CD4-positive, alpha-beta T cell (primary cell): Measurements from ENCODE around the gene IL11. TPM values are rescaled to one million over a fixed set of nuclear protein-coding genes. Genes with fewer than 3 reads are reported as not detected.

ENCODE experiments used
- ATAC-seq: fragments of 200-7000 bp; cut with Tn5 transposase; one replicate; pipeline ENCODE4 v1.10.0; 2022; ENCODE audit warnings: mild to moderate bottlenecking; ENCODE audit not compliant: poor library complexity
- CTCF ChIA-PET: fragments of 350-600 bp; sonication (Branson Sonifier 250); formaldehyde crosslinking; loops from one replicate; lab custom pipeline; 2021; ENCODE audit warnings: antibody characterized with exemption, inconsistent platforms; lab: Charles Lee
- POLR2A ChIA-PET: fragments of 350-600 bp; sonication (Branson Sonifier 250); formaldehyde crosslinking; loops from one replicate; lab custom pipeline; 2021; ENCODE audit warnings: antibody characterized with exemption, inconsistent platforms; lab: Charles Lee
- DNase-seq, 14 experiments: peaks; one replicate each; pipeline ENCODE4 v3.0.0-alpha.2; 2013 to 2020; ENCODE audit warnings: mixed read lengths in 2 of 14
- H3K27ac ChIP-seq, 2 donors: one replicate each; pipeline versions ENCODE4 v1.5.1 to v1.7.0; 2013; ENCODE audit warnings: low read length in 2 of 2, low read depth in 1 of 2, mild to moderate bottlenecking in 1 of 2
- H3K27me3 ChIP-seq, 2 experiments: 1 replicate in 1 of 2; 2 replicates in 1 of 2; pipeline versions ENCODE4 v1.6.1 to v1.7.0; 2013; ENCODE audit warnings: low read length in 2 of 2, control low read depth in 1 of 2, mild to moderate bottlenecking in 1 of 2, moderate library complexity in 1 of 2; ENCODE audit not compliant: insufficient read depth in 2 of 2, control insufficient read depth in 1 of 2
- H3K36me3 ChIP-seq: one replicate; pipeline ENCODE4 v1.6.1; 2013; ENCODE audit warnings: low read length, control low read depth; ENCODE audit not compliant: insufficient read depth
- H3K4me1 ChIP-seq: one replicate; pipeline ENCODE4 v1.6.1; 2013; ENCODE audit warnings: low read length, control low read depth; ENCODE audit not compliant: insufficient read depth
- H3K4me3 ChIP-seq: one replicate; pipeline ENCODE4 v1.5.1; 2013; ENCODE audit warnings: mild to moderate bottlenecking, low read length, moderate library complexity
- H3K9me3 ChIP-seq, 2 experiments: 1 replicate in 1 of 2; 2 replicates in 1 of 2; pipeline versions ENCODE4 v1.6.1 to v1.7.0; 2013; ENCODE audit warnings: low read length in 2 of 2, mild to moderate bottlenecking in 2 of 2, control low read depth in 1 of 2, moderate library complexity in 1 of 2; ENCODE audit not compliant: control insufficient read depth in 1 of 2, insufficient read depth in 1 of 2
- H3K27ac Mint-ChIP-seq: one replicate; pipeline ENCODE4 v1.8.0; 2020; ENCODE audit warnings: mixed read lengths
- H3K27me3 Mint-ChIP-seq: one replicate; pipeline ENCODE4 v1.8.0; 2021; ENCODE audit warnings: mixed read lengths
- H3K36me3 Mint-ChIP-seq: one replicate; pipeline ENCODE4 v1.8.0; 2021; ENCODE audit warnings: low read depth, mixed read lengths
- H3K4me1 Mint-ChIP-seq: one replicate; pipeline ENCODE4 v1.8.0; 2021; ENCODE audit warnings: low read depth, mixed read lengths
- H3K4me3 Mint-ChIP-seq: one replicate; pipeline ENCODE4 v1.8.0; 2020; ENCODE audit warnings: mild to moderate bottlenecking, mixed read lengths
- H3K9me3 Mint-ChIP-seq: one replicate; pipeline ENCODE4 v1.8.0; 2020; ENCODE audit warnings: mixed read lengths
- CTCF ChIP-seq: fragments of 200-600 bp; IDR thresholded peaks from one replicate; pipeline ENCODE4 v1.8.0; 2022; ENCODE audit warnings: antibody characterized with exemption, mild to moderate bottlenecking
- intact Hi-C, 2 experiments: fragments of 100-400 bp; cut with DNase I in 1 of 2; cut with micrococcal nuclease in 1 of 2; formaldehyde crosslinking; loops; one replicate each; pipeline versions ENCODE4 v1.15.1 to v1.9.0; 2023 to 2025; cut with DNase I, micrococcal nuclease
- total RNA-seq, 174 experiments: library from RNA in 2 of 174; stranded (reverse) in 2 of 174; gene quantifications; one replicate each; pipeline ENCODE4 v1.2.3 and lab custom pipeline; 2021 to 2026

The IL11 gene
- total RNA-seq, 2 experiments from 2014 or later: 0.22 to 0.92 TPM

DNA sequence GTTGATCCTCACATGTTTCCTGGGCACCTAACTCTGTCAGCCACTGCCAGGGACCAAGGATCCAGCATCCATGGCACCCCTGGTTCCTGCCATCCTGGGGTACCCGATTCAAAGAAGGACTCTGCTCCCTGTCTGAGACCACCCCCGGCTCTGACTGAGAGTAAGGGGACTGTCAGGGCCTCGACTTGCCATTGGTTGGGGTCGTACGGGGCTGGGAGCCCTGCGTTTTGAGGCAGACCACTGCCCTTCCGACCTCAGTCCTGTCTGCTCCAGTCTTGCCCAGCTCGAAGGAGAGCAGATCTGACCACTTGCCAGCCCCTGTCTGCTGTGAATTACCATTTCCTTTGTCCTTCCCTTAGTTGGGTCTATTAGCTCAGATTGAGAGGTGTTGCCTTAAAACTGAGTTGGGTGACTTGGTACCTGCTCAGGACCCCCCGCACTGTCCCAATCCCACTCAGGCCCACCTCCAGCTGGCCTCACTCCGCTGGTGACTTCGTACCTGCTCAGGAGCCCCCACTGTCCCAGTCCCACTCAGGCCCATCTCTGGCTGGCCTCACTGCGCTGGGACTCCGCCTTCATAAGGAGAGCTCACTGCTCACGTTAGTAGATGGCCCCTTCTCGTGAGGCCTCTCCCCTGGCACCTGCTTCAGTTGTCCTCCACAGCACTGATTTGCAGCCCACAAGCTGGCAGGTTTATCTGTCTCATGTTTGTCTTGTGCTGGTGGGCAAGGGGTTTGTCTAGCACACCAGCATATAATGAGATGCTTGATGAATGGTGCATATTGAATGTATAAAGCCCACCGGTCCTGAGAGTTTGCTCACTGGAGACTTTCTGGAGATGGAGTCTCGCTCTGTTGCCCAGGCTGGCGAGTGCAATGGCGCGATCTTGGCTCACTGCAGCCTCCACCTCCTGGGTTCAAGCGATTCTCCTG is 19.4 kb upstream of the IL11 start:
- H3K27ac Mint-ChIP-seq: peak overlapping the region; percentile 73

DNA sequence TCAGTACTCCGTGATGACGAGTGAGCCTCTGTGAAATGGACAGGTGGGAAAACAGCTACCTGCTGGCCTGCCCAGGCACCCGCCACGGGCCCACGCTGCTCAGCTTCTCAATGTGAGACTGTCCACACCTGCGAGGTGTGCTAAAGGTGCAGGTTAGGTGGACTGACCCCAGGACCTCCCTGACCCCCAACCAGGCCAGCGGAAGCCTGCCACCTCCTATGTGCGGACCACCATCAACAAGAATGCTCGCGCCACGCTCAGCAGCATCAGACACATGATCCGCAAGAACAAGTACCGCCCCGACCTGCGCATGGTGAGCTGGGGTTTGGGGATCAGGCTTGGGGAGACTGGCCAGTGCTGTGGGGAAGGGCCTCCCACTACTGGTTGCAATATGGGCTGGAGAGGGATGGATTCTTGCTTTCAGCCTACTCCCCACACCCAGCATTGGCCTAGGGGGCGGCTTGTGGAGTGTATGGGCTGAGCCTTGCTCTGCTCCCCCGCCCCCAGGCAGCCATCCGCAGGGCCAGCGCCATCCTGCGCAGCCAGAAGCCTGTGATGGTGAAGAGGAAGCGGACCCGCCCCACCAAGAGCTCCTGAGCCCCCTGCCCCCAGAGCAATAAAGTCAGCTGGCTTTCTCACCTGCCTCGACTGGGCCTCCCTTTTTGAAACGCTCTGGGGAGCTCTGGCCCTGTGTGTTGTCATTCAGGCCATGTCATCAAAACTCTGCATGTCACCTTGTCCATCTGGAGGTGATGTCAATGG is 17.7 kb upstream of the IL11 start:
- Histone ChIP-seq H3K4me3 (peak overlapping the region; percentile 99), H3K4me1 (peaks cover 70% of the 10 kb centered on the region), H3K36me3 (peaks cover 51% of the 10 kb centered on the region), H3K27me3 (no peaks in the 10 kb centered on the region), H3K9me3 (no peaks in the 10 kb centered on the region), H3K27ac (peak overlapping the region; percentile 42 to 54)
- Mint-ChIP-seq H3K27me3 (no peaks in the 10 kb centered on the region), H3K27ac (peak overlapping the region; percentile 97), H3K4me3 (peak overlapping the region; percentile 100), H3K36me3 (peaks cover 68% of the 10 kb centered on the region), H3K9me3 (no peaks in the 10 kb centered on the region), H3K4me1 (peaks cover 71% of the 10 kb centered on the region)
- DNase-seq: peak in 1 of 14 experiments; percentile 31
- TF ChIP-seq CTCF: no peak
- intact Hi-C loops: loop anchor here (2.0 to 5.0 kb wide), 3 partner anchors 36 to 254 kb away; partner anchors contain the start of genes COX6B2 (in 1 of the 2), ISOC2 (in 1 of the 2), ZNF580 (in 1 of the 2) and ZNF581 (in 1 of the 2)
- POLR2A ChIA-PET: interaction anchor here (1.0 to 5.4 kb wide), 7 partner anchors 12 to 128 kb away, joined by 4 to 45 read pairs (median 10); partner anchors contain the start of genes KMT5C, PPP6R1 and UBE2S
- ATAC-seq: no peak
- CTCF ChIA-PET: no interaction called here

More for the DNA sequence above, 19.4 kb upstream of the IL11 start:
- ATAC-seq: no peak
- no peak for TF ChIP-seq CTCF
- peak overlapping the region; percentile 53 for H3K4me3 Mint-ChIP-seq
- peaks cover 59% of the 10 kb centered on the region for H3K4me1 ChIP-seq
- H3K9me3 Mint-ChIP-seq: no peaks in the 10 kb centered on the region
- H3K27ac ChIP-seq: no peak overlapping the region
- no peaks in the 10 kb centered on the region for H3K27me3 ChIP-seq
- no peak for DNase-seq
- H3K9me3 ChIP-seq: no peaks in the 10 kb centered on the region
- ChIA-PET POLR2A (interaction anchor here (1.0 to 2.0 kb wide), 5 partner anchors 9 to 50 kb away, joined by 3 to 9 read pairs (median 7); partner anchors contain the start of genes KMT5C and UBE2S), CTCF (interaction anchor here (0.7 to 0.9 kb wide), 2 partner anchors 51 to 88 kb away, joined by 3 to 4 read pairs; no protein-coding TSS in a partner anchor)
- intact Hi-C loops: loop anchor here in 1 of 2 experiments (5.0 kb wide), 2 partner anchors 37 to 253 kb away; partner anchors contain the start of genes COX6B2, ZNF580 and ZNF581
- H3K36me3 ChIP-seq: peaks cover 51% of the 10 kb centered on the region
- peaks cover 61% of the 10 kb centered on the region for H3K4me1 Mint-ChIP-seq
- peaks cover 68% of the 10 kb centered on the region for H3K36me3 Mint-ChIP-seq
- no peak overlapping the region for H3K4me3 ChIP-seq
- H3K27me3 Mint-ChIP-seq: no peaks in the 10 kb centered on the region

DNA sequence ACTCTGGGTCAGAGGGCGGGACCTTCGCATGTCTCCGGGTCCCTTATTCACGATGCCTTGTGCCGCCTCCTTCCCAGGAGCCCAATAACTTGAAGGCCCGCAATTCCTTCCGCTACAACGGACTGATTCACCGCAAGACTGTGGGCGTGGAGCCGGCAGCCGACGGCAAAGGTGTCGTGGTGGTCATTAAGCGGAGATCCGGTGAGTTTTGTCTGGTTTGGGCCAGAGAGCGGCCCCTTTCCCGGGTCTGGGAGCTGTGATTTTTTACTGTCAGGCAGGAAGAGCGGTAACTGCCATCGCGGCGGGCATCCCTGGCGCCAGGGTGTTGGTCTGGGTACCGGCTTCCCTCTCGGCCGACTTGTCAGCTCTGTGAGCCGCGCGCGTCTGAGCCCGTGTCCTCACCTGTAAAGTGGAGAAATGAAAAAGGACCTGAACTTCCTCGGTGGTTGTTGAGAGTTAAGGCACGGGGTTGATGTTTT is 16.3 kb upstream of the IL11 start:
- Mint-ChIP-seq H3K27ac (peak overlapping the region; percentile 97), H3K27me3 (no peaks in the 10 kb centered on the region), H3K4me3 (peak overlapping the region; percentile 100), H3K36me3 (peaks cover 63% of the 10 kb centered on the region), H3K4me1 (peaks cover 81% of the 10 kb centered on the region), H3K9me3 (no peaks in the 10 kb centered on the region)
- no peak for TF ChIP-seq CTCF
- ChIA-PET POLR2A (interaction anchor here (1.0 to 5.4 kb wide), 7 partner anchors 13 to 132 kb away, joined by 4 to 45 read pairs (median 10); partner anchors contain the start of genes KMT5C, PPP6R1 and UBE2S), CTCF (no interaction called here)
- Histone ChIP-seq H3K4me1 (peaks cover 76% of the 10 kb centered on the region), H3K27ac (peak overlapping the region; percentile 72 to 96), H3K4me3 (peak overlapping the region; percentile 99), H3K36me3 (peaks cover 48% of the 10 kb centered on the region), H3K27me3 (no peaks in the 10 kb centered on the region), H3K9me3 (no peaks in the 10 kb centered on the region)
- DNase-seq: peak in 2 of 14 experiments; percentile 15 to 39
- ATAC-seq: no peak
- intact Hi-C loops: loop anchor here (1.0 to 5.0 kb wide), 4 partner anchors 20 to 256 kb away; partner anchors contain the start of genes COX6B2 (in 1 of the 2), ISOC2 (in 1 of the 2), ZNF580 (in 1 of the 2) and ZNF581 (in 1 of the 2)
